Glutamatergic neuron (in vitro differentiated cells): ENCODE data around the gene FBXL7. TPM values are rescaled to one million over a fixed set of nuclear protein-coding genes. Genes with fewer than 3 reads are reported as not detected.
A peak's percentile ranks its signal among the peaks of the same experiment; 100 is the strongest.

ENCODE experiments used
- DNase-seq: peaks from one replicate; pipeline ENCODE4 v3.0.0; 2022
- H3K27ac Mint-ChIP-seq: one replicate; pipeline ENCODE4 v1.8.0; 2020; ENCODE audit warnings: mild to moderate bottlenecking, mixed read lengths, inconsistent platforms; ENCODE audit not compliant: unreplicated experiment
- H3K27me3 Mint-ChIP-seq: one replicate; pipeline ENCODE4 v1.8.0; 2020; ENCODE audit warnings: mild to moderate bottlenecking, moderate library complexity, mixed read lengths, inconsistent platforms; ENCODE audit not compliant: unreplicated experiment
- H3K36me3 Mint-ChIP-seq: one replicate; pipeline ENCODE4 v1.8.0; 2020; ENCODE audit warnings: mild to moderate bottlenecking, mixed read lengths, inconsistent platforms; ENCODE audit not compliant: unreplicated experiment
- H3K4me1 Mint-ChIP-seq: one replicate; pipeline ENCODE4 v1.8.0; 2020; ENCODE audit warnings: mild to moderate bottlenecking, low read depth, mixed read lengths, inconsistent platforms; ENCODE audit not compliant: unreplicated experiment
- H3K4me3 Mint-ChIP-seq: one replicate; pipeline ENCODE4 v1.8.0; 2020; ENCODE audit warnings: mild to moderate bottlenecking, mixed read lengths, inconsistent platforms; ENCODE audit not compliant: unreplicated experiment
- H3K9me3 Mint-ChIP-seq: one replicate; pipeline ENCODE4 v1.8.0; 2020; ENCODE audit warnings: mild to moderate bottlenecking, moderate library complexity, mixed read lengths, inconsistent platforms; ENCODE audit not compliant: unreplicated experiment
- total RNA-seq: library from RNA; stranded (reverse); fragmentation: NEBNext Ultra II Directional; extraction: Animal tissue kit (Norgen Biotek cat#: 25700); gene quantifications from one replicate; pipeline ENCODE4 v1.2.1, GENCODE V29; 2021; ENCODE audit not compliant: unreplicated experiment
- TF ChIP-seq, protein P1 (sequence below): fragments of 200-600 bp; sonication (generic); IDR thresholded peaks from one replicate; pipeline ENCODE4 v1.5.0; 2021; ENCODE audit not compliant: partially characterized antibody, unreplicated experiment

Gene FBXL7
- total RNA-seq, 1 donor from 2014 or later = 25.3 TPM

DNA sequence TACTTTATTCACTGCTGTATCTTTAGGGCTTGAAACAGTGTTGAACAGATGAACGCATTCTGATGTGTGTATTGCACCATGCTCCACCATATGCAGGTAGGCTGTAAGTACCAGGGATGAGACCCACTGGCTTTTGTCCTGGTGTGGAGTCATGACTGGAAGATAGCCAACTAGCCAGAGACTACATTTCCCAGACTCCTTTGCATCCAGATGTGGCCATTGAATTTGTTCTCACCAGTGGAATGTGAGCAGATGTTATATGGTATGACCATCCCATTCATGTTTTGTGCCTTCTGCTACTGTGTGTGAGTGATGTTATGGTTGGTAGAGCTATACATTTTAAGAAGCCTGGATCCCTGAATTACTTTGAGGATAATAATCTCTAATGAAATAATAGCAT, 7.4 kb upstream of the FBXL7 start:
- TF ChIP-seq, protein P1, sequence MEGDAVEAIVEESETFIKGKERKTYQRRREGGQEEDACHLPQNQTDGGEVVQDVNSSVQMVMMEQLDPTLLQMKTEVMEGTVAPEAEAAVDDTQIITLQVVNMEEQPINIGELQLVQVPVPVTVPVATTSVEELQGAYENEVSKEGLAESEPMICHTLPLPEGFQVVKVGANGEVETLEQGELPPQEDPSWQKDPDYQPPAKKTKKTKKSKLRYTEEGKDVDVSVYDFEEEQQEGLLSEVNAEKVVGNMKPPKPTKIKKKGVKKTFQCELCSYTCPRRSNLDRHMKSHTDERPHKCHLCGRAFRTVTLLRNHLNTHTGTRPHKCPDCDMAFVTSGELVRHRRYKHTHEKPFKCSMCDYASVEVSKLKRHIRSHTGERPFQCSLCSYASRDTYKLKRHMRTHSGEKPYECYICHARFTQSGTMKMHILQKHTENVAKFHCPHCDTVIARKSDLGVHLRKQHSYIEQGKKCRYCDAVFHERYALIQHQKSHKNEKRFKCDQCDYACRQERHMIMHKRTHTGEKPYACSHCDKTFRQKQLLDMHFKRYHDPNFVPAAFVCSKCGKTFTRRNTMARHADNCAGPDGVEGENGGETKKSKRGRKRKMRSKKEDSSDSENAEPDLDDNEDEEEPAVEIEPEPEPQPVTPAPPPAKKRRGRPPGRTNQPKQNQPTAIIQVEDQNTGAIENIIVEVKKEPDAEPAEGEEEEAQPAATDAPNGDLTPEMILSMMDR = no peak
- Mint-ChIP-seq H3K36me3 (no peaks in the 10 kb centered on the region), H3K9me3 (no peaks in the 10 kb centered on the region)

GRCh38 chr5:15493501-15493900, 6.5 kb upstream of the FBXL7 start:
- peaks cover 18% of the 10 kb centered on the region for H3K4me1 Mint-ChIP-seq
- H3K4me3 Mint-ChIP-seq = no peak overlapping the region
- H3K9me3 Mint-ChIP-seq = no peaks in the 10 kb centered on the region
- H3K36me3 Mint-ChIP-seq = no peaks in the 10 kb centered on the region
- no peaks in the 10 kb centered on the region for H3K27me3 Mint-ChIP-seq
- TF ChIP-seq, protein P1 = no peak
- DNase-seq = no peak
- no peak overlapping the region for H3K27ac Mint-ChIP-seq

More for the DNA sequence above, 7.4 kb upstream of the FBXL7 start:
- no peak overlapping the region for H3K27ac Mint-ChIP-seq
- H3K4me1 Mint-ChIP-seq = peaks cover 18% of the 10 kb centered on the region
- no peak for DNase-seq
- H3K27me3 Mint-ChIP-seq = no peaks in the 10 kb centered on the region
- no peak overlapping the region for H3K4me3 Mint-ChIP-seq

- Mint-ChIP-seq H3K9me3 (no peaks in the 10 kb centered on the region), H3K27ac (no peak overlapping the region), H3K4me1 (peaks cover 20% of the 10 kb centered on the region), H3K4me3 (no peak overlapping the region), H3K27me3 (no peaks in the 10 kb centered on the region), H3K36me3 (no peaks in the 10 kb centered on the region)
- TF ChIP-seq, protein P1 = no peak
- peak; percentile 50 for DNase-seq
These were observed 5.0 kb upstream of the FBXL7 start for GRCh38 chr5:15495026-15495425.

DNA sequence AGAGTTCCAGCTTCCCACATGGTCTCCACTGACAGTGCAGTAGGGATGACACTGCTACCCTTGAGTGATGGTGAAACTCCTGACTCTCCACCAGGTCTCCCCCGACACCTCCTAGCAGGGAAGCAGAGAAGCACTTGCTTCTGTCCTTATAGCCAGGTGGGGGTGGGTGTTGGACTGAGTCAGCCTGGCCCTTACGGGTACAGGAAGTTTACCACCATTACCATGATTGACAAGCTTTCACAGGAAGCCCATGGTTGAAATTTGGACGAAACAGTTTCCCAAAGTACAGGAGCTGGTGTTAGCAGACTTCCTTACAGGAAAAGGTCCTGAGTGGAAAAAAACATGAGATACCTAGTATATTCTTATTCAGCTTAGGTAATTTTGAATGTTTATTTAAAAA, 3.1 kb upstream of the FBXL7 start:
- Mint-ChIP-seq H3K27me3 (peaks cover 6% of the 10 kb centered on the region), H3K9me3 (peaks cover 6% of the 10 kb centered on the region), H3K36me3 (no peaks in the 10 kb centered on the region), H3K4me3 (no peak overlapping the region), H3K4me1 (peaks cover 23% of the 10 kb centered on the region), H3K27ac (no peak overlapping the region)
- TF ChIP-seq, protein P1 = no peak
- DNase-seq = no peak

- Mint-ChIP-seq H3K27ac (peak overlapping the region; percentile 90), H3K4me1 (peaks cover 28% of the 10 kb centered on the region), H3K9me3 (peaks cover 6% of the 10 kb centered on the region), H3K36me3 (no peaks in the 10 kb centered on the region), H3K4me3 (peak overlapping the region; percentile 96), H3K27me3 (peaks cover 6% of the 10 kb centered on the region)
- peak; percentile 69 for DNase-seq
- TF ChIP-seq, protein P1 = peak; percentile 1
These were observed 483 bp downstream of the FBXL7 start for GRCh38 chr5:15500325-15501001.
